Measurements from ENCODE around the gene AKR1E2.

Gene AKR1E2

DNA sequence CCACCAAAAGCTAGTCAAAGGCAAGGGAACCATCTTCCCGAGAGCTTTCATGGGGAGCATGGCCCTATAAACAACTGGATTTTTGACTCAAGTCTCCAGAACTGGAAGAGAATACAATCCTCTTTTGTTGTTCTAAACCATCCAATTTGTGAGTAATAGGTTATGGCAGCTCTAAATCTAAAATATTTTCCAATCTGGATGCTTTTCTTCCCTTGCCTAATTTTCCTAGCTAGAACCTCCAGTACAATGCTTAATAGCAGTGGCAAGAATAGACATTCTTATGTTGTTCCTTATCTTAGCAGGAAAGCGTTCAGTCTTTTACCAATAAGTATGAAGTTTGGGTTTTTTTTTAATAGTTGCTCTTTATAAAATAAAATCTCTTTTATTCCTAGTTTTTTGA is 66.7 kb downstream of the AKR1E2 start:
- Histone ChIP-seq H3K9me2 (replicated peaks; ENCODE audit: control insufficient read depth, low read length) (no peaks in the 10 kb centered on the region), H3K4me2 (ENCODE audit: low read length) (no peak overlapping the region), H3K4me1 (ENCODE audit: control insufficient read depth, low read length) (no peaks in the 10 kb centered on the region), H3K79me2 (ENCODE audit: control insufficient read depth, low read length) (no peaks in the 10 kb centered on the region), H3K27me3 (ENCODE audit: control insufficient read depth, low read length) (no peaks in the 10 kb centered on the region), H3K4me3 (ENCODE audit: low read length) (no peak overlapping the region), H3K27ac (ENCODE audit: low read depth, low read length) (no peak overlapping the region), H3K36me3 (ENCODE audit: control insufficient read depth, low read length) (no peaks in the 10 kb centered on the region), H3K9me3 (ENCODE audit: control insufficient read depth, insufficient read depth, low read length) (no peaks in the 10 kb centered on the region), H4K20me1 (ENCODE audit: control insufficient read depth, insufficient read depth, low read depth, low read length) (no peaks in the 10 kb centered on the region), H3F3A (ENCODE audit: control insufficient read depth, insufficient read depth) (no peaks in the 10 kb centered on the region)
- no peak for TF ChIP-seq EZH2phosphoT487 (IDR thresholded peaks at IDR 0.05; ENCODE audit: borderline replicate concordance, low read length)
- TF ChIP-seq, protein P1, sequence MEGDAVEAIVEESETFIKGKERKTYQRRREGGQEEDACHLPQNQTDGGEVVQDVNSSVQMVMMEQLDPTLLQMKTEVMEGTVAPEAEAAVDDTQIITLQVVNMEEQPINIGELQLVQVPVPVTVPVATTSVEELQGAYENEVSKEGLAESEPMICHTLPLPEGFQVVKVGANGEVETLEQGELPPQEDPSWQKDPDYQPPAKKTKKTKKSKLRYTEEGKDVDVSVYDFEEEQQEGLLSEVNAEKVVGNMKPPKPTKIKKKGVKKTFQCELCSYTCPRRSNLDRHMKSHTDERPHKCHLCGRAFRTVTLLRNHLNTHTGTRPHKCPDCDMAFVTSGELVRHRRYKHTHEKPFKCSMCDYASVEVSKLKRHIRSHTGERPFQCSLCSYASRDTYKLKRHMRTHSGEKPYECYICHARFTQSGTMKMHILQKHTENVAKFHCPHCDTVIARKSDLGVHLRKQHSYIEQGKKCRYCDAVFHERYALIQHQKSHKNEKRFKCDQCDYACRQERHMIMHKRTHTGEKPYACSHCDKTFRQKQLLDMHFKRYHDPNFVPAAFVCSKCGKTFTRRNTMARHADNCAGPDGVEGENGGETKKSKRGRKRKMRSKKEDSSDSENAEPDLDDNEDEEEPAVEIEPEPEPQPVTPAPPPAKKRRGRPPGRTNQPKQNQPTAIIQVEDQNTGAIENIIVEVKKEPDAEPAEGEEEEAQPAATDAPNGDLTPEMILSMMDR (IDR thresholded peaks at IDR 0.05; ENCODE audit: low read depth, low read length, poor library complexity, severe bottlenecking): no peak

DNA sequence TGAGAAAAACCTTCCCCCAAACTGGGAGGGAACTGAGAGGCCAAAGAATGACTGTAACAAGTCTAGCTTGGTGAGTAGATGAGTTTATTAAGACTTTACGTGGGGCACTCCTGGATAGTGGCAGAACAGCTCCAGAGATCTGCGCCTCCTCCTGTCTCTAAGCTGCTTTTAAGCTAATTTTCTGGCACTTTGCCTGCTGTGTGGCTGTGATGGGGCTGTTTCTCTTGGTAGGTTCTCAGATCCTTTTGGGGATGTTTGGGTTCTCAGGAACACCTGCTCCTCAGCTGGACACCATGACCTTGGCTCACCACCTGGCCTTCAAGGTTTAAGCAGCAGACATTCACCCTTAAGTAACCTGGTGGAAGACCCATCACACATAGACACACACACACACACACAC is 68.3 kb downstream of the AKR1E2 start:
- no peaks in the 10 kb centered on the region for H3K36me3 ChIP-seq (ENCODE audit: control insufficient read depth, low read length)
- H3K4me1 ChIP-seq (ENCODE audit: control insufficient read depth, low read length): no peaks in the 10 kb centered on the region
- H3K27ac ChIP-seq (ENCODE audit: low read depth, low read length): no peak overlapping the region

More for the DNA sequence above, 68.3 kb downstream of the AKR1E2 start:
- Histone ChIP-seq H3F3A (ENCODE audit: control insufficient read depth, insufficient read depth) (no peaks in the 10 kb centered on the region), H3K79me2 (ENCODE audit: control insufficient read depth, low read length) (no peaks in the 10 kb centered on the region), H3K4me3 (ENCODE audit: low read length) (no peak overlapping the region), H4K20me1 (ENCODE audit: control insufficient read depth, insufficient read depth, low read depth, low read length) (no peaks in the 10 kb centered on the region), H3K4me2 (ENCODE audit: low read length) (no peak overlapping the region), H3K27me3 (ENCODE audit: control insufficient read depth, low read length) (no peaks in the 10 kb centered on the region), H3K9me2 (replicated peaks; ENCODE audit: control insufficient read depth, low read length) (no peaks in the 10 kb centered on the region), H3K9me3 (ENCODE audit: control insufficient read depth, insufficient read depth, low read length) (no peaks in the 10 kb centered on the region)
- TF ChIP-seq EZH2phosphoT487 (IDR thresholded peaks at IDR 0.05; ENCODE audit: borderline replicate concordance, low read length): no peak
- TF ChIP-seq, protein P1 (IDR thresholded peaks at IDR 0.05; ENCODE audit: low read depth, low read length, poor library complexity, severe bottlenecking): no peak
